IMR-90 (cell line): ENCODE measurements around the gene FBXO34. TPM values are rescaled to one million over a fixed set of nuclear protein-coding genes. Genes with fewer than 3 reads are reported as not detected.

Source experiments
- ATAC-seq: fragments of 200-7000 bp; cut with Tn5 transposase; 2 replicates; pipeline ENCODE4 v1.9.1; 2020; ENCODE audit warnings: low read depth, mild to moderate bottlenecking, moderate library complexity
- BruUV-seq: library from RNA; stranded (reverse); fragments of 400-500 nt; replicated peaks from 2 replicates; lab custom pipeline; 2021; lab: Mats Ljungman, UMichigan
- CTCF ChIA-PET: fragments of 300-600 bp; formaldehyde crosslinking; extraction: SDS; loops from one replicate; lab custom pipeline; 2021; ENCODE audit warnings: antibody characterized with exemption; lab: Yijun Ruan, JAX
- POLR2A ChIA-PET: fragments of 300-600 bp; sonication (Branson Sonifier 250); formaldehyde crosslinking; loops from one replicate; lab custom pipeline; 2022; ENCODE audit warnings: antibody characterized with exemption; ENCODE audit not compliant: unreplicated experiment; lab: Charles Lee
- DNase-seq: peaks from one replicate; pipeline ENCODE4 v3.0.0; 2013
- H2AFZ ChIP-seq: replicated peaks from 2 replicates; pipeline ENCODE3; 2013; ENCODE audit warnings: low read length, mild to moderate bottlenecking; ENCODE audit not compliant: poor library complexity
- H2AK5ac ChIP-seq: 2 replicates; pipeline ENCODE4 v1.6.1; 2013; ENCODE audit warnings: low read depth, low read length, inconsistent platforms
- H2AK9ac ChIP-seq: replicated peaks from 2 replicates; pipeline ENCODE3; 2013; ENCODE audit warnings: mild to moderate bottlenecking, low read depth, low read length, moderate library complexity; ENCODE audit not compliant: poor library complexity
- H2BK120ac ChIP-seq: 2 replicates; pipeline ENCODE4 v1.6.1; 2013; ENCODE audit warnings: low read depth, low read length, inconsistent platforms
- H2BK15ac ChIP-seq: 3 replicates; pipeline ENCODE4 v1.6.1; 2013; ENCODE audit warnings: low read depth, low read length, inconsistent platforms
- H2BK20ac ChIP-seq: 2 replicates; pipeline ENCODE4 v1.6.1; 2013; ENCODE audit warnings: low read depth, mild to moderate bottlenecking, inconsistent platforms, low read length, moderate library complexity
- H2BK5ac ChIP-seq: 2 replicates; pipeline ENCODE4 v1.6.1; 2013; ENCODE audit warnings: mild to moderate bottlenecking, low read depth, low read length, inconsistent platforms; ENCODE audit not compliant: poor library complexity, severe bottlenecking
- H3K14ac ChIP-seq: replicated peaks from 2 replicates; pipeline ENCODE4 v1.6.1; 2013; ENCODE audit warnings: low read depth, low read length, inconsistent platforms
- H3K18ac ChIP-seq: 2 replicates; pipeline ENCODE4 v1.6.1; 2013; ENCODE audit warnings: low read depth, low read length, control low read depth
- H3K23ac ChIP-seq: 2 replicates; pipeline ENCODE4 v1.6.1; 2013; ENCODE audit warnings: low read depth, low read length, inconsistent platforms
- H3K27ac ChIP-seq: 2 replicates; pipeline ENCODE4 v1.5.1; 2013; ENCODE audit warnings: mild to moderate bottlenecking, control low read depth, low read length; ENCODE audit not compliant: insufficient read depth
- H3K27me3 ChIP-seq: 2 replicates; pipeline ENCODE4 v1.6.1; 2013; ENCODE audit warnings: low read length; ENCODE audit not compliant: control insufficient read depth, insufficient read depth
- H3K36me3 ChIP-seq: 2 replicates; pipeline ENCODE4 v1.6.1; 2013; ENCODE audit warnings: low read length, mixed read lengths; ENCODE audit not compliant: control insufficient read depth, insufficient read depth
- H3K4ac ChIP-seq: 2 replicates; pipeline ENCODE4 v1.6.1; 2013; ENCODE audit warnings: low read depth, low read length, inconsistent platforms
- H3K4me1 ChIP-seq: 2 replicates; pipeline ENCODE4 v1.6.1; 2013; ENCODE audit warnings: low read length, mixed read lengths; ENCODE audit not compliant: control insufficient read depth, insufficient read depth
- H3K4me2 ChIP-seq: 2 replicates; pipeline ENCODE4 v1.6.1; 2013; ENCODE audit warnings: low read depth, mild to moderate bottlenecking, control low read depth, low read length, moderate library complexity
- H3K4me3 ChIP-seq: 2 replicates; pipeline ENCODE4 v1.5.1; 2013; ENCODE audit warnings: low read depth, mild to moderate bottlenecking, control low read depth, low read length, moderate library complexity; ENCODE audit not compliant: insufficient read depth
- H3K56ac ChIP-seq: 2 replicates; pipeline ENCODE4 v1.6.1; 2013; ENCODE audit warnings: low read length, inconsistent platforms; ENCODE audit not compliant: insufficient read depth; ENCODE audit errors: extremely low read depth
- H3K79me1 ChIP-seq, 2 experiments: 2 replicates each; pipeline ENCODE4 v1.6.1; 2013; ENCODE audit warnings: low read length in 2 of 2, inconsistent platforms in 1 of 2, low read depth in 1 of 2
- H3K9ac ChIP-seq: 2 replicates; pipeline ENCODE4 v1.6.1; 2013; ENCODE audit warnings: low read depth, low read length, control low read depth
- H3K9me1 ChIP-seq: 2 replicates; pipeline ENCODE4 v1.6.1; 2013; ENCODE audit warnings: low read length, inconsistent platforms; ENCODE audit not compliant: insufficient read depth
- H3K9me3 ChIP-seq: 2 replicates; pipeline ENCODE4 v1.6.1; 2013; ENCODE audit warnings: low read length; ENCODE audit not compliant: control insufficient read depth, insufficient read depth
- H4K20me1 ChIP-seq: 2 replicates; pipeline ENCODE4 v1.6.1; 2013; ENCODE audit warnings: low read length, inconsistent platforms; ENCODE audit not compliant: insufficient read depth
- H4K5ac ChIP-seq: 2 replicates; pipeline ENCODE4 v1.6.1; 2013; ENCODE audit warnings: mild to moderate bottlenecking, low read depth, low read length, control low read depth
- H4K8ac ChIP-seq, 2 experiments: 2 replicates each; pipeline ENCODE4 v1.6.1; 2013; ENCODE audit warnings: low read depth in 2 of 2, low read length in 2 of 2, control low read depth in 1 of 2, inconsistent platforms in 1 of 2
- H4K91ac ChIP-seq: 2 replicates; pipeline ENCODE4 v1.6.1; 2013; ENCODE audit warnings: low read depth, low read length, inconsistent platforms; ENCODE audit not compliant: insufficient read depth
- CEBPB ChIP-seq: IDR thresholded peaks from 2 replicates; pipeline ENCODE4 v1.6.1; 2012; ENCODE audit warnings: low read depth, low read length, improper control_type of control experiment
- CHD1 ChIP-seq: IDR thresholded peaks from 2 replicates; pipeline ENCODE4 v1.6.1; 2012; ENCODE audit warnings: low read depth, low read length, improper control_type of control experiment
- ELK1 ChIP-seq: fragments of 150-350 bp; IDR thresholded peaks from 2 replicates; pipeline ENCODE4 v1.6.1; 2016; ENCODE audit warnings: low read depth, mild to moderate bottlenecking, low read length, moderate library complexity, borderline replicate concordance
- MAFK ChIP-seq: IDR thresholded peaks from 2 replicates; pipeline ENCODE4 v1.6.1; 2012; ENCODE audit warnings: low read depth, low read length, improper control_type of control experiment
- MAZ ChIP-seq: IDR thresholded peaks from 2 replicates; pipeline ENCODE4 v1.6.1; 2012; ENCODE audit warnings: low read depth, mild to moderate bottlenecking, low read length, improper control_type of control experiment, moderate library complexity, borderline replicate concordance
- NFE2L2 ChIP-seq: fragments of 150-350 bp; IDR thresholded peaks from 2 replicates; pipeline ENCODE4 v1.6.1; 2016; ENCODE audit warnings: low read depth, mild to moderate bottlenecking, low read length
- POLR2A ChIP-seq: IDR thresholded peaks from 2 replicates; pipeline ENCODE4 v1.6.1; 2012; ENCODE audit warnings: mild to moderate bottlenecking, low read depth, low read length
- RCOR1 ChIP-seq: IDR thresholded peaks from 2 replicates; pipeline ENCODE4 v1.6.1; 2012; ENCODE audit warnings: mild to moderate bottlenecking, low read length, improper control_type of control experiment; ENCODE audit not compliant: insufficient replicate concordance
- SMC3 ChIP-seq: fragments of 150-350 bp; IDR thresholded peaks from 2 replicates; pipeline ENCODE4 v1.6.1; 2016; ENCODE audit warnings: low read depth, mild to moderate bottlenecking, antibody characterized with exemption, low read length, moderate library complexity
- WGBS, 2 experiments: methylation state at CpG; one replicate each; pipeline versions ENCODE4 v1.1.5 to v1.1.7; 2013; ENCODE audit warnings: missing lambda C conversion rate in 2 of 2; ENCODE audit not compliant: insufficient read length in 1 of 2; ENCODE audit errors: extremely low coverage in 2 of 2; 5-methylcytosine and 5-hydroxymethylcytosine counted together
- dilution Hi-C: fragments of 300-500 bp; cut with HindIII; formaldehyde crosslinking; loops from one replicate; pipeline ENCODE4 v1.14.3; 2018; ENCODE audit warnings: low sequenced_read_pairs; ENCODE audit not compliant: unreplicated experiment
- in situ Hi-C: fragments of 300-500 bp; cut with MboI; formaldehyde crosslinking; loops from 3 replicates; pipeline ENCODE4 v1.14.3; 2019; ENCODE audit warnings: low sequenced_read_pairs, inconsistent platforms, mixed read lengths
- intact Hi-C: fragments of 100-400 bp; cut with micrococcal nuclease; formaldehyde crosslinking; loops from 2 replicates; pipeline ENCODE4 v1.10.0; 2022
- polyA plus RNA-seq, 3 experiments: library from polyadenylated mRNA; depleted of rRNA; stranded (reverse); fragments of >200 nt; gene quantifications; 2 replicates each; pipeline ENCODE4 v1.2.3, GENCODE V29; 2012; ENCODE audit warnings: low replicate concordance in 1 of 3
- total RNA-seq: library from RNA; depleted of rRNA; stranded (reverse); fragments of >200 nt; gene quantifications from 2 replicates; pipeline ENCODE4 v1.2.3, GENCODE V29; 2012

The FBXO34 gene
- total and polyA plus RNA-seq, 2 of the 4 experiments (the other 2 are of a cell fraction), result 15.4 to 35.1 TPM

- H4K5ac ChIP-seq, result no peak overlapping the region
- ATAC-seq (no peak), DNase-seq (no peak)
- no peak overlapping the region for H2AFZ ChIP-seq
- no peaks in the 10 kb centered on the region for H3K4me1 ChIP-seq
- intact Hi-C loops, result no loop called here
- no peak overlapping the region for H3K4me2 ChIP-seq
- H3K18ac ChIP-seq, result no peak overlapping the region
- H3K36me3 ChIP-seq, result peaks cover 1% of the 10 kb centered on the region; the same call in 1 of the 2 replicates
- no peak overlapping the region for H2BK20ac ChIP-seq
- no peak overlapping the region for H2AK9ac ChIP-seq
- H2BK15ac ChIP-seq, result no peak overlapping the region
- H3K27ac ChIP-seq, result no peak overlapping the region
- H4K8ac ChIP-seq, result no peak overlapping the region
- H3K79me1 ChIP-seq, result peaks cover 36 to 39% of the 10 kb centered on the region in 2 experiments
- peaks cover under 1% of the 10 kb centered on the region for H3K9me3 ChIP-seq
- no peak overlapping the region for H2BK120ac ChIP-seq
- no TSS peak for BruUV-seq
- no peaks in the 10 kb centered on the region for H3K27me3 ChIP-seq
- in situ Hi-C loops, result no loop called here
- H3K56ac ChIP-seq, result no peak overlapping the region
- no peak overlapping the region for H2AK5ac ChIP-seq
- H3K4me3 ChIP-seq, result no peak overlapping the region
- H3K4ac ChIP-seq, result no peak overlapping the region
- POLR2A ChIA-PET, result no interaction called here
- H3K9me1 ChIP-seq, result peaks cover 6% of the 10 kb centered on the region; the same call in 1 of the 2 replicates
- dilution Hi-C loops, result no loop called here
- WGBS, 2 experiments, result no CpG with 5 or more reads among the region's 3 CpGs
- H4K91ac ChIP-seq, result no peak overlapping the region
- no peak overlapping the region for H3K9ac ChIP-seq
- TF ChIP-seq CHD1, result no peak
- no peak for TF ChIP-seq RCOR1
- peak; percentile 28; the same call in 1 of the 2 replicates for TF ChIP-seq MAFK
- TF ChIP-seq POLR2A, result no peak
- no peak for TF ChIP-seq MAZ
- no peak for TF ChIP-seq CEBPB
- TF ChIP-seq ELK1, result no peak
- TF ChIP-seq NFE2L2, result no peak
- no peak for TF ChIP-seq SMC3
- 0 out of 2 replicates have a peak overlapping the region, but pooled peaks have one; percentile 20 for H3K23ac ChIP-seq
- peak overlapping the region; percentile 24; the same call in 1 of the 2 replicates for H3K14ac ChIP-seq
- CTCF ChIA-PET, result interaction anchor here (0.7 to 1.4 kb wide), 2 partner anchors 69 to 72 kb away, joined by 3 read pairs; no protein-coding TSS in a partner anchor
- no peak overlapping the region for H2BK5ac ChIP-seq
- peaks cover 3% of the 10 kb centered on the region; the same call in 1 of the 2 replicates for H4K20me1 ChIP-seq
These were observed 46.5 kb downstream of the FBXO34 start for GRCh38 chr14:55317542-55318306.
